OCI-LY7 (cell line): ENCODE measurements around the gene DHRS7. TPM values are rescaled to one million over a fixed set of nuclear protein-coding genes. Genes with fewer than 3 reads are reported as not detected.

Experiments
- BruUV-seq: library from RNA; stranded (reverse); fragments of 400-500 nt; replicated peaks from 2 replicates; lab custom pipeline; 2021; lab: Mats Ljungman, UMichigan
- CTCF ChIA-PET: fragments of 300-600 bp; sonication (Branson Sonifier 250); formaldehyde crosslinking; loops from one replicate; lab custom pipeline; 2022; ENCODE audit warnings: antibody characterized with exemption; ENCODE audit not compliant: unreplicated experiment; lab: Charles Lee
- POLR2A ChIA-PET: fragments of 300-600 bp; sonication (Branson Sonifier 250); formaldehyde crosslinking; loops from one replicate; lab custom pipeline; 2022; ENCODE audit warnings: antibody characterized with exemption; lab: Charles Lee
- DNase-seq: peaks from one replicate; pipeline ENCODE4 v3.0.0-alpha.2; 2015; ENCODE audit warnings: low spot score
- H2AFZ ChIP-seq: fragments of 200-600 bp; sonication (generic), shearing (Covaris generic); 2 replicates; pipeline ENCODE4 v1.6.1; 2014; ENCODE audit warnings: mild to moderate bottlenecking, antibody characterized with exemption, low read length, moderate library complexity
- H3K27ac ChIP-seq: fragments of 200-600 bp; sonication (generic); 2 replicates; pipeline ENCODE4 v1.5.1; 2014; ENCODE audit warnings: mixed run types, low read depth, mild to moderate bottlenecking, moderate library complexity, low read length, inconsistent platforms; ENCODE audit not compliant: poor library complexity, severe bottlenecking
- H3K36me3 ChIP-seq: fragments of 200-600 bp; sonication (generic); 2 replicates; pipeline ENCODE4 v1.6.1; 2014; ENCODE audit warnings: mild to moderate bottlenecking, antibody characterized with exemption, low read length, moderate library complexity, mixed read lengths; ENCODE audit not compliant: insufficient read depth
- H3K4me1 ChIP-seq: fragments of 200-600 bp; sonication (generic); 2 replicates; pipeline ENCODE4 v1.5.1; 2014; ENCODE audit warnings: mild to moderate bottlenecking, low read length; ENCODE audit not compliant: insufficient read depth, poor library complexity, severe bottlenecking
- H3K4me2 ChIP-seq: fragments of 200-600 bp; sonication (generic); 2 replicates; pipeline ENCODE4 v1.6.1; 2014; ENCODE audit warnings: mild to moderate bottlenecking, low read length
- H3K4me3 ChIP-seq: fragments of 200-600 bp; sonication (generic); 2 replicates; pipeline ENCODE4 v1.5.1; 2014; ENCODE audit warnings: mild to moderate bottlenecking, low read depth, low read length; ENCODE audit not compliant: poor library complexity, severe bottlenecking
- H3K79me2 ChIP-seq: fragments of 200-600 bp; sonication (generic); 2 replicates; pipeline ENCODE4 v1.6.1; 2016; ENCODE audit warnings: low read depth, mild to moderate bottlenecking, low read length, moderate library complexity, mixed read lengths; ENCODE audit not compliant: insufficient read depth
- H3K9me2 ChIP-seq: fragments of 200-600 bp; sonication (generic); 2 replicates; pipeline ENCODE4 v1.6.1; 2016; ENCODE audit warnings: mild to moderate bottlenecking, low read length, mixed read lengths; ENCODE audit not compliant: insufficient read depth
- H3K9me3 ChIP-seq: fragments of 200-600 bp; sonication (generic); 2 replicates; pipeline ENCODE4 v1.6.1; 2014; ENCODE audit warnings: mild to moderate bottlenecking, mixed run types, low read length, mixed read lengths
- H4K20me1 ChIP-seq: fragments of 200-600 bp; sonication (generic); 2 replicates; pipeline ENCODE4 v1.6.1; 2014; ENCODE audit warnings: mild to moderate bottlenecking, antibody characterized with exemption, low read length, moderate library complexity, mixed read lengths; ENCODE audit not compliant: insufficient read depth
- EZH2phosphoT487 ChIP-seq: fragments of 200-600 bp; sonication (generic); IDR thresholded peaks from 2 replicates; pipeline ENCODE4 v1.6.1; 2018; ENCODE audit warnings: low read depth, borderline replicate concordance, mild to moderate bottlenecking, mixed run types, antibody characterized with exemption, low read length, moderate library complexity, mixed read lengths
- intact Hi-C: fragments of 100-400 bp; cut with micrococcal nuclease; formaldehyde crosslinking; loops from one replicate; pipeline ENCODE4 v1.10.0; 2022; ENCODE audit not compliant: unreplicated experiment
- total RNA-seq, 2 experiments: library from RNA; depleted of rRNA in 1 of 2; stranded (reverse); fragments of >200 nt in 1 of 2; shearing (Covaris generic) in 1 of 2; gene quantifications; 2 replicates each; pipeline ENCODE4 v1.2.3, GENCODE V29; 2014 to 2022
- TF ChIP-seq, protein P1 (sequence below): fragments of 200-600 bp; sonication (generic); conservative IDR thresholded peaks from 2 replicates; pipeline ENCODE4 v1.5.1; 2014; ENCODE audit warnings: mild to moderate bottlenecking, antibody characterized with exemption, low read length, moderate library complexity, mixed read lengths

The DHRS7 gene
- total RNA-seq, 2 experiments from 2014 or later: 31.1 to 32.7 TPM

GRCh38 chr14:60097974-60098373, 67.2 kb downstream of the DHRS7 start:
- TF ChIP-seq, protein P1, sequence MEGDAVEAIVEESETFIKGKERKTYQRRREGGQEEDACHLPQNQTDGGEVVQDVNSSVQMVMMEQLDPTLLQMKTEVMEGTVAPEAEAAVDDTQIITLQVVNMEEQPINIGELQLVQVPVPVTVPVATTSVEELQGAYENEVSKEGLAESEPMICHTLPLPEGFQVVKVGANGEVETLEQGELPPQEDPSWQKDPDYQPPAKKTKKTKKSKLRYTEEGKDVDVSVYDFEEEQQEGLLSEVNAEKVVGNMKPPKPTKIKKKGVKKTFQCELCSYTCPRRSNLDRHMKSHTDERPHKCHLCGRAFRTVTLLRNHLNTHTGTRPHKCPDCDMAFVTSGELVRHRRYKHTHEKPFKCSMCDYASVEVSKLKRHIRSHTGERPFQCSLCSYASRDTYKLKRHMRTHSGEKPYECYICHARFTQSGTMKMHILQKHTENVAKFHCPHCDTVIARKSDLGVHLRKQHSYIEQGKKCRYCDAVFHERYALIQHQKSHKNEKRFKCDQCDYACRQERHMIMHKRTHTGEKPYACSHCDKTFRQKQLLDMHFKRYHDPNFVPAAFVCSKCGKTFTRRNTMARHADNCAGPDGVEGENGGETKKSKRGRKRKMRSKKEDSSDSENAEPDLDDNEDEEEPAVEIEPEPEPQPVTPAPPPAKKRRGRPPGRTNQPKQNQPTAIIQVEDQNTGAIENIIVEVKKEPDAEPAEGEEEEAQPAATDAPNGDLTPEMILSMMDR: no peak
- no peak for TF ChIP-seq EZH2phosphoT487
- no TSS peak for BruUV-seq

DNA sequence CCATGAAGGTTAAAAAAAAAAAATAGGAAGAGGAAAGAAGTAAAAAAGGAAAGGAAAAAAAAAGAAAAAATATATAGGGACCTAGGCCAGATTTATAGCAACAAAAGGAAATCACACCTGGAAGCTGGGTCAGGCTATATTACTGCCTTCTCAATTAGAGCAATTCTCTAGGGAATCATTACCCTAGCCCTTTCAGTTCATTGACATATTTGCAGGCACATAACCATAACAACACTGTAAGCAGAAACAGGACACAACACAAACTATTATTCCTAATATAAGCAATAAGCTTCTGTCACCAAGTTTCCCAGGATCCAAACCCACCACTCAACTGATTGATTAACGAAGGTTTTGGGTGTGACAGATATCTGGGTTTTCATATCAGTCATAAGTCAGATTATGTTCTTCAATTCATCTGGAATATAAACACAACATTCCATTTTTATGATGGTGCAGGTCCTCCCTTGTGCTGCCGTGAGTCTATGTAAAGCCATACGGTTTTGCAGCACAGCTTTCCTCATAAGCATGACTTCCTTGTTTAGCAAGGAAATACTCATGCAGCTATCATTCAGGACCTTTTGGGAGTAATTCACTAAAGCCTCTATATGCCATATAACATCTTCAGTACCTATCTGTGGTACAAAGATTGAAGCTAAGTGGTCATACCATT, 69.3 kb downstream of the DHRS7 start:
- no TSS peak for BruUV-seq
- intact Hi-C loops: no loop called here

More at GRCh38 chr14:60097974-60098373, 67.2 kb downstream of the DHRS7 start:
- Histone ChIP-seq H3K27ac (no peak overlapping the region), H3K4me1 (peaks cover 26% of the 10 kb centered on the region), H3K4me2 (no peak overlapping the region), H3K9me2 (no peaks in the 10 kb centered on the region), H2AFZ (no peak overlapping the region), H3K4me3 (no peak overlapping the region), H4K20me1 (peaks cover 22% of the 10 kb centered on the region; the same call in 1 of the 2 replicates), H3K36me3 (peaks cover 61% of the 10 kb centered on the region), H3K9me3 (no peaks in the 10 kb centered on the region), H3K79me2 (peaks cover 92% of the 10 kb centered on the region)
- intact Hi-C loops: no loop called here
- ChIA-PET CTCF (no interaction called here), POLR2A (interaction anchor here (0.6 to 0.7 kb wide), 2 partner anchors 459 to 1645 kb away, joined by 3 read pairs; no protein-coding TSS in a partner anchor)
- no peak for DNase-seq

More for the DNA sequence above, 69.3 kb downstream of the DHRS7 start:
- no peaks in the 10 kb centered on the region for H3K9me3 ChIP-seq
- peak overlapping the region; percentile 94 for H3K4me2 ChIP-seq
- TF ChIP-seq EZH2phosphoT487: no peak
- TF ChIP-seq, protein P1: no peak
- H2AFZ ChIP-seq: no peak overlapping the region
- no peak overlapping the region for H3K4me3 ChIP-seq
- peaks cover 26% of the 10 kb centered on the region for H3K4me1 ChIP-seq
- peaks cover 80% of the 10 kb centered on the region for H3K79me2 ChIP-seq
- H3K27ac ChIP-seq: no peak overlapping the region
- H4K20me1 ChIP-seq: peaks cover 25% of the 10 kb centered on the region; the same call in 1 of the 2 replicates
- ChIA-PET POLR2A (interaction anchor here (0.7 to 1.7 kb wide), 7 partner anchors 9 to 1068 kb away, joined by 3 to 10 read pairs (median 4); no protein-coding TSS in a partner anchor), CTCF (no interaction called here)
- no peaks in the 10 kb centered on the region for H3K9me2 ChIP-seq
- DNase-seq: peak; percentile 15
- H3K36me3 ChIP-seq: peaks cover 50% of the 10 kb centered on the region
